Neural progenitor cell (in vitro differentiated cells): ENCODE data around the gene PTGDR. TPM values are rescaled to one million over a fixed set of nuclear protein-coding genes. Genes with fewer than 3 reads are reported as not detected.

Experiments used
- DNase-seq: peaks from one replicate; pipeline ENCODE4 v3.0.0-alpha.2; 2016; ENCODE audit warnings: low spot score
- H2AFZ ChIP-seq: fragments of 200-600 bp; sonication (generic); replicated peaks from 2 replicates; pipeline ENCODE4 v1.6.1; 2016; ENCODE audit warnings: antibody characterized with exemption
- H3F3A ChIP-seq: fragments of 200-600 bp; sonication (generic); 2 replicates; pipeline ENCODE4 v1.6.1; 2016; ENCODE audit warnings: antibody characterized with exemption, low read depth
- H3K27ac ChIP-seq: fragments of 200-600 bp; sonication (generic); 2 replicates; pipeline ENCODE4 v1.5.1; 2016; ENCODE audit warnings: mild to moderate bottlenecking
- H3K27me3 ChIP-seq: fragments of 200-600 bp; sonication (generic); 2 replicates; pipeline ENCODE4 v1.6.1; 2016; ENCODE audit warnings: mild to moderate bottlenecking, moderate library complexity
- H3K36me3 ChIP-seq: fragments of 200-600 bp; sonication (generic); 2 replicates; pipeline ENCODE4 v1.5.1; 2016
- H3K4me1 ChIP-seq: fragments of 200-600 bp; sonication (generic); 2 replicates; pipeline ENCODE4 v1.6.1; 2016; ENCODE audit warnings: mixed run types
- H3K4me2 ChIP-seq: fragments of 200-600 bp; sonication (generic); 2 replicates; pipeline ENCODE4 v1.6.1; 2016
- H3K4me3 ChIP-seq: fragments of 200-600 bp; sonication (generic); 2 replicates; pipeline ENCODE4 v1.5.1; 2016
- H3K79me2 ChIP-seq: fragments of 200-600 bp; sonication (generic); 2 replicates; pipeline ENCODE4 v1.6.1; 2016; ENCODE audit warnings: low read depth
- H3K9ac ChIP-seq: fragments of 200-600 bp; sonication (generic); 2 replicates; pipeline ENCODE4 v1.6.1; 2016
- H3K9me3 ChIP-seq: fragments of 200-600 bp; sonication (generic); 2 replicates; pipeline ENCODE4 v1.5.1; 2016; ENCODE audit warnings: low read depth
- H4K20me1 ChIP-seq: fragments of 200-600 bp; sonication (generic); 2 replicates; pipeline ENCODE4 v1.6.1; 2016; ENCODE audit warnings: low read depth
- H3K27ac Mint-ChIP-seq: 3 replicates; pipeline ENCODE4 v1.8.0; 2021; ENCODE audit warnings: mixed read lengths
- H3K27me3 Mint-ChIP-seq: 2 replicates; pipeline ENCODE4 v1.8.0; 2022; ENCODE audit warnings: low read depth, mild to moderate bottlenecking, inconsistent platforms, moderate library complexity, mixed read lengths; ENCODE audit not compliant: insufficient read depth
- H3K36me3 Mint-ChIP-seq: 3 replicates; pipeline ENCODE4 v1.8.0; 2021; ENCODE audit warnings: mixed read lengths
- H3K4me1 Mint-ChIP-seq: 3 replicates; pipeline ENCODE4 v1.8.0; 2021; ENCODE audit warnings: mixed read lengths
- H3K4me3 Mint-ChIP-seq: 3 replicates; pipeline ENCODE4 v1.8.0; 2021; ENCODE audit warnings: mild to moderate bottlenecking, moderate library complexity, mixed read lengths
- H3K9me3 Mint-ChIP-seq: 3 replicates; pipeline ENCODE4 v1.8.0; 2020; ENCODE audit warnings: mixed read lengths
- EZH2 ChIP-seq: fragments of 200-600 bp; sonication (generic); IDR thresholded peaks from 2 replicates; pipeline ENCODE4 v1.6.1; 2017; ENCODE audit warnings: antibody characterized with exemption, mild to moderate bottlenecking, moderate library complexity
- EZH2phosphoT487 ChIP-seq: fragments of 200-600 bp; sonication (generic); IDR thresholded peaks from 2 replicates; pipeline ENCODE4 v1.6.1; 2017; ENCODE audit warnings: antibody characterized with exemption
- total RNA-seq: library from RNA; depleted of rRNA; stranded (reverse); fragments of >200 nt; gene quantifications from 2 replicates; pipeline ENCODE4 v1.2.3, GENCODE V29; 2015; ENCODE audit warnings: low replicate concordance
- TF ChIP-seq, protein P1 (sequence below): fragments of 200-600 bp; sonication (generic); IDR thresholded peaks from 2 replicates; pipeline ENCODE4 v1.5.1; 2017; ENCODE audit warnings: antibody characterized with exemption, mild to moderate bottlenecking

Gene PTGDR
- total RNA-seq, 1 donor from 2014 or later = 0.58 TPM

DNA sequence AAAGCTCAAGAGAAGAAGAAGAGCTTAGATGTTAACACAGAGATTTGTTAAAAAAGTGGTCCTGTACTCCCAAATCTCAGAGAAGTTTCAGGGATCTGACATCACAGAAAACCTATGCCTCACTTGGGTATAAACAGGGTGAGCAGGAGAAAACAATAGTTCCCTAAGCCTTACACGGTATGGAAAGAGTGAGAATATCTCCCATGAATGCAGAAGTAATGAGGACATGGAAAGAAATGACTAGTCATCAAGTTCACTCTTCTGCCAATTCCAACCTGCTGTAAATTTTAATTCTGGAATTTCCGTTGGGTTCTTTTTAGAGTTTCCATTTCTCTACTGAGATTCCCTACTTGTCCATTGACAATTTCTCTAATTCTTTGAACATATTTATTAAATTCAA lies 40.4 kb downstream of the PTGDR start:
- H3K4me3 Mint-ChIP-seq = no peak overlapping the region
- H3K27ac Mint-ChIP-seq = no peak overlapping the region
- H3K27me3 Mint-ChIP-seq = peaks cover 15% of the 10 kb centered on the region

DNA sequence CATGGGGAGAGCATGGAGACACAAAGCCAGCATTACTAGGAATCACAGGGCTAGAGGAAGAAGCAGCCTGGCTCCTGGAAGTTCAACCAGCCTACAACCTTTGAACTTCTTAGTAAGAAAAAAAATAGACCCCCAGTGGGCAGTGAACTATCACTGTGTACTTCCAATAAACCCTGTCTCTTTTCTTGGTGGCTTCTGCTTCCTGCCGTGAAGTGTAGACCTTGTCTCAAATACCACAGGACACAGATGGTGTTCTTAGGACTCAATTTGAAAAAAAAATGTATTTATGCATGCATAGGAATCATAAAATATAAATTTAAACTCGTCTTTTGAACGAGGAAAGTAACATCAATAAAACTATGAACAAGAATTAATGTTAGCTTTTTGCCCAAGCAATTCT lies 43.0 kb downstream of the PTGDR start:
- peaks cover 49% of the 10 kb centered on the region for H3K27me3 ChIP-seq
- H3K27me3 Mint-ChIP-seq = peaks cover 39% of the 10 kb centered on the region

More for the DNA sequence above, 40.4 kb downstream of the PTGDR start:
- Mint-ChIP-seq H3K9me3 (peaks cover 3% of the 10 kb centered on the region), H3K36me3 (no peaks in the 10 kb centered on the region), H3K4me1 (no peaks in the 10 kb centered on the region)
- Histone ChIP-seq H2AFZ (no peak overlapping the region), H3K27ac (no peak overlapping the region), H3K4me3 (no peak overlapping the region), H3K27me3 (peaks cover 23% of the 10 kb centered on the region), H3K4me1 (no peaks in the 10 kb centered on the region), H3K4me2 (no peak overlapping the region), H3K36me3 (no peaks in the 10 kb centered on the region), H4K20me1 (no peaks in the 10 kb centered on the region), H3K9me3 (no peaks in the 10 kb centered on the region), H3F3A (no peaks in the 10 kb centered on the region), H3K9ac (no peak overlapping the region), H3K79me2 (no peaks in the 10 kb centered on the region)
- no peak for TF ChIP-seq EZH2
- DNase-seq = no peak

DNA sequence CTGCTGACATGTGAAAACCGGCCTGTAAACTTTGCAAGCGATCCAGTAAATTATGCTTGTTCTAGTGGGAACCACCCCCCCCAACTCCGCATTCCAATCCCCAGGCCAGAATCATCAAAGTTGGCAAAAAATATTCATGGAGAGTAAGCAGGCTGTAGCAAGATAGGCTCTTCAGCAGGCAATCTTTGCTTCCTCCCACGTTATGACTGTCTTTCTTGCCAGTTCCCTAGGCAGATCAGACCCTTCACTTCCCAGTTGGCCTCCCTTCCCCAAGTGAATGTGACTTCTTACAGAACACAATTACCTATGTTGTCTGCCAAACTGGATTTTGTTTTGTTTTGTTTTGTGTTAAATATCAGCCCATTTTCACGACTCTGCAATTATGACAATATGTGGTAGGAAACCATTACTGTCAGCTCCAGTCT lies 45.4 kb downstream of the PTGDR start:
- TF ChIP-seq EZH2 (no peak), EZH2phosphoT487 (no peak)
- TF ChIP-seq, protein P1, sequence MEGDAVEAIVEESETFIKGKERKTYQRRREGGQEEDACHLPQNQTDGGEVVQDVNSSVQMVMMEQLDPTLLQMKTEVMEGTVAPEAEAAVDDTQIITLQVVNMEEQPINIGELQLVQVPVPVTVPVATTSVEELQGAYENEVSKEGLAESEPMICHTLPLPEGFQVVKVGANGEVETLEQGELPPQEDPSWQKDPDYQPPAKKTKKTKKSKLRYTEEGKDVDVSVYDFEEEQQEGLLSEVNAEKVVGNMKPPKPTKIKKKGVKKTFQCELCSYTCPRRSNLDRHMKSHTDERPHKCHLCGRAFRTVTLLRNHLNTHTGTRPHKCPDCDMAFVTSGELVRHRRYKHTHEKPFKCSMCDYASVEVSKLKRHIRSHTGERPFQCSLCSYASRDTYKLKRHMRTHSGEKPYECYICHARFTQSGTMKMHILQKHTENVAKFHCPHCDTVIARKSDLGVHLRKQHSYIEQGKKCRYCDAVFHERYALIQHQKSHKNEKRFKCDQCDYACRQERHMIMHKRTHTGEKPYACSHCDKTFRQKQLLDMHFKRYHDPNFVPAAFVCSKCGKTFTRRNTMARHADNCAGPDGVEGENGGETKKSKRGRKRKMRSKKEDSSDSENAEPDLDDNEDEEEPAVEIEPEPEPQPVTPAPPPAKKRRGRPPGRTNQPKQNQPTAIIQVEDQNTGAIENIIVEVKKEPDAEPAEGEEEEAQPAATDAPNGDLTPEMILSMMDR = no peak
- no peak overlapping the region for H3K27ac ChIP-seq
- no peaks in the 10 kb centered on the region for H3K36me3 ChIP-seq
- no peak overlapping the region for H3K4me3 ChIP-seq
- no peak for DNase-seq
- no peaks in the 10 kb centered on the region for H3K79me2 ChIP-seq
- H3K4me3 Mint-ChIP-seq = peak overlapping the region; percentile 79
- peaks cover 11% of the 10 kb centered on the region for H3K4me1 ChIP-seq
- H3K9me3 ChIP-seq = no peaks in the 10 kb centered on the region
- peaks cover 73% of the 10 kb centered on the region for H3K27me3 ChIP-seq
- no peak overlapping the region for H3K4me2 ChIP-seq
- no peak overlapping the region for H3K27ac Mint-ChIP-seq
- no peaks in the 10 kb centered on the region for H3K36me3 Mint-ChIP-seq
- peaks cover 15% of the 10 kb centered on the region for H3K4me1 Mint-ChIP-seq
- peaks cover 7% of the 10 kb centered on the region for H3F3A ChIP-seq
- no peak overlapping the region for H3K9ac ChIP-seq
- H4K20me1 ChIP-seq = peaks cover 24% of the 10 kb centered on the region
- H3K27me3 Mint-ChIP-seq = peaks cover 52% of the 10 kb centered on the region
- peaks cover 5% of the 10 kb centered on the region for H3K9me3 Mint-ChIP-seq
- H2AFZ ChIP-seq = no peak overlapping the region

More for the DNA sequence above, 43.0 kb downstream of the PTGDR start:
- no peaks in the 10 kb centered on the region for H3K79me2 ChIP-seq
- no peaks in the 10 kb centered on the region for H3K9me3 ChIP-seq
- no peak overlapping the region for H2AFZ ChIP-seq
- H3K4me2 ChIP-seq = no peak overlapping the region
- H3F3A ChIP-seq = peaks cover 7% of the 10 kb centered on the region
- DNase-seq = no peak
- no peak overlapping the region for H3K4me3 ChIP-seq
- H4K20me1 ChIP-seq = peaks cover 18% of the 10 kb centered on the region
- H3K4me1 ChIP-seq = peaks cover 11% of the 10 kb centered on the region
- H3K27ac ChIP-seq = no peak overlapping the region
- Mint-ChIP-seq H3K36me3 (no peaks in the 10 kb centered on the region), H3K4me1 (peaks cover 15% of the 10 kb centered on the region), H3K9me3 (peaks cover 3% of the 10 kb centered on the region), H3K27ac (no peak overlapping the region), H3K4me3 (no peak overlapping the region)
- no peak overlapping the region for H3K9ac ChIP-seq
- no peaks in the 10 kb centered on the region for H3K36me3 ChIP-seq
- TF ChIP-seq EZH2 = no peak
- no peak for TF ChIP-seq EZH2phosphoT487
- TF ChIP-seq, protein P1 = no peak

DNA sequence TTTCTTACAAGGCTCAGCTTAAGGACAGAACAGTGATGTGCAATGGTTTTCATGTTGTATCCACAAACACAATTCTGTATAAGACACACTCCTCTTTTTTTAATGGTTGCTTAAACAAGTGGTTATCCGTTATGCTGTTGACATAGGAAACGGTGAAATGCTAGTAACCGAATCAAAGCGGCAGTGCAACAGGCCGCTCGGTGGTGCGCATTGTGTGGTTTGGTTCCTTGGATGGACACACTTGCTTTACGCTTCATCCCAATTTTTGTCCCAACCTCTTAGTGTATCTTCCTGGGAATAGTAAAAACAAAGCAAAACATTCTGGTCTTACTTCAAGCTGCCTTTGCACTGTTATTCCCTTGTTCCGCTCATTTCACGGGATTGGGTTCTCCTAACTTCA lies 46.0 kb downstream of the PTGDR start:
- Histone ChIP-seq H3K4me1 (peaks cover 11% of the 10 kb centered on the region), H3K27ac (no peak overlapping the region), H3K4me3 (peak overlapping the region; percentile 52), H3K9me3 (no peaks in the 10 kb centered on the region), H3K79me2 (no peaks in the 10 kb centered on the region), H3K27me3 (peaks cover 78% of the 10 kb centered on the region), H3F3A (peaks cover 7% of the 10 kb centered on the region), H4K20me1 (peaks cover 24% of the 10 kb centered on the region), H2AFZ (peak overlapping the region; percentile 82), H3K9ac (no peak overlapping the region), H3K36me3 (no peaks in the 10 kb centered on the region), H3K4me2 (peak overlapping the region; percentile 93)
- no peak for DNase-seq
- Mint-ChIP-seq H3K4me3 (peak overlapping the region; percentile 79), H3K27ac (no peak overlapping the region), H3K9me3 (peaks cover 5% of the 10 kb centered on the region), H3K4me1 (peaks cover 15% of the 10 kb centered on the region), H3K27me3 (peaks cover 52% of the 10 kb centered on the region), H3K36me3 (no peaks in the 10 kb centered on the region)
- TF ChIP-seq EZH2phosphoT487 (no peak), EZH2 (no peak)
- TF ChIP-seq, protein P1 = no peak
